Tracheal epithelial cell (primary cell): ENCODE measurements around the gene NF2. TPM values are rescaled to one million over a fixed set of nuclear protein-coding genes. Genes with fewer than 3 reads are reported as not detected.

Experiments
- total RNA-seq: library from RNA; depleted of rRNA; stranded (reverse); fragments of >200 nt; gene quantifications from 2 replicates; pipeline ENCODE4 v1.2.1, GENCODE V29; 2014

The NF2 gene
- 33.5 and 64.3 TPM in 2 replicates for total RNA-seq

GRCh38 chr22:29603358-29604075, at the start of gene NF2:
Gene NF2, plus strand, starts transcription at chr22:29603633. Its CDS starts 366 bp downstream, at chr22:29603999.

GRCh38 chr22:29719899-29720645, 116.6 kb downstream of the NF2 start, which contains the start of gene CABP7:
Gene CABP7, plus strand, starts transcription at chr22:29720003. Its CDS starts 422 bp downstream, at chr22:29720425.

Other genes starting within 250 kb of the NF2 start
- gene AP1B1, start 215.1 kb upstream of the NF2 start, total RNA-seq: 52.2 and 64.3 TPM in 2 replicates
- gene RFPL1, start 165.1 kb upstream of the NF2 start, total RNA-seq: not detected in 2 replicates
- 0.21 and 0.72 TPM in 2 replicates for gene NEFH, start 123.4 kb upstream of the NF2 start, total RNA-seq
- 36.4 and 51.6 TPM in 2 replicates for gene THOC5, start 49.9 kb upstream of the NF2 start, total RNA-seq
- 44.8 and 65.5 TPM in 2 replicates for gene NIPSNAP1, start 22.5 kb upstream of the NF2 start, total RNA-seq
- gene CABP7, start 116.4 kb downstream of the NF2 start, total RNA-seq: not detected in 2 replicates
- 18.6 and 44.3 TPM in 2 replicates for gene ZMAT5, start 163.4 kb downstream of the NF2 start, total RNA-seq
- gene UQCR10, start 163.7 kb downstream of the NF2 start, total RNA-seq: 69.3 and 74.9 TPM in 2 replicates
- gene ASCC2, start 234.6 kb downstream of the NF2 start, total RNA-seq: 19.8 and 25.8 TPM in 2 replicates